HG02610 (cell line): ENCODE results near the gene PSMD5.
A peak's percentile ranks its signal among the peaks of the same experiment; 100 is the strongest.
"Not testable (repeated sequence)": the region's sequence is repeated elsewhere in the genome, so short reads cannot be mapped to it uniquely, and the experiment has no call there.

Source experiments
- ATAC-seq: cut with Tn5 transposase; IDR thresholded peaks from one replicate; pipeline ENCODE4 v1.9.1; 2021; ENCODE audit warnings: mild to moderate bottlenecking, moderate library complexity; ENCODE audit not compliant: unreplicated experiment

The PSMD5 gene

DNA sequence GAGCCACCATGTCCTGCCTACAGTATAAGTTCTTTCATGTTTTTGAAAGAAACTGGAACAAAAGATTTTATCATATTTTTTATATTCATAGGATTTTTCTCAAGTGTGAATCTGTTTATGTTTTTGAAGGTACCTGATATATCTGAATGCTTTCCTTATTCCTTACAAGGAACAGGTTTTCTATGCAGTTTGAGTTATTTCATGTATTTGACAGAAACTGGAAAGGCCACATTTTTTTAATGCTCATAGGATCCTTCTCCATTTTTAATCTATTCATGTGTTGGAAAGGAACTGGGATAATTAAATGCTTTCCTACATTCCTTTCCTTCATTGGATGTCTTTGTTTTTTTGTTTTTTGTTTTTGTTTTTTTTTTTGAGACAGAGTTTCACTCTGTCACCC, 33.8 kb downstream of the PSMD5 start:
- no peak for ATAC-seq

DNA sequence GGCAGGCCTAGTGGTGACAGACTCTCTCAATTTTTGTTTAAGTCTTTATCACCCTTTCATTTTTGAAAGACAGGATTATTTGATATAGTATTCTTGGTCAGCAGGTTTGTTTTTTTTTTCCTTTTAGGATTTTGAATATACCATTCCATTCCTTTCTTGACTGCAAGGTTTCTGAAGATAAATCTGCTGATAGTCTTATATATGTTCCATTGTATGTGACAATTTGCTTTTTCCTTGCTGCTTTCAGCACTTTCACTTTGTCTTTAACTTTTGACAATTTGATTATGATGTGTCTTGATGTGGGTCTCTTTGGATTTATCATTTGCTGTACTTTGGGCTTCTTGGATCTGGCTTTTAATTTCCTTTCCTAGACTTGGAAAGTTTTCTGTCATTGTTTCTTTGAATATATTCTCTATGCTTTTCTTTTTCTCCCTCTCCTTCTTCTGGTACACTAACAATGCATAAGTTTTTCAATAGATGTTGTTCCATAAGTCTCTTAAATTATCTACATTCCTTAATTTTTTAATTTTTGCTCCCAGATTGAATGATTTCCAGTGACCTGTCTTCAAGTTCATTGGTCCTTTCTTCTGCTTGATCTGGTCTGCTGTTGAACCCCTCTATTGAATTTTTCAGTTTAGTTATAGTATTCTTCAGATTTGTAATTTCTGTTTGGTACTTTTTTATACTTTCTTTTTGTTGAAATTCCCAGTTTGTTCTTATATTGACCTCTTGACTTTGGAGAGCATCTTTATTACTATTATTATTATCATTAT, 34.9 kb downstream of the PSMD5 start:
- no peak for ATAC-seq

DNA sequence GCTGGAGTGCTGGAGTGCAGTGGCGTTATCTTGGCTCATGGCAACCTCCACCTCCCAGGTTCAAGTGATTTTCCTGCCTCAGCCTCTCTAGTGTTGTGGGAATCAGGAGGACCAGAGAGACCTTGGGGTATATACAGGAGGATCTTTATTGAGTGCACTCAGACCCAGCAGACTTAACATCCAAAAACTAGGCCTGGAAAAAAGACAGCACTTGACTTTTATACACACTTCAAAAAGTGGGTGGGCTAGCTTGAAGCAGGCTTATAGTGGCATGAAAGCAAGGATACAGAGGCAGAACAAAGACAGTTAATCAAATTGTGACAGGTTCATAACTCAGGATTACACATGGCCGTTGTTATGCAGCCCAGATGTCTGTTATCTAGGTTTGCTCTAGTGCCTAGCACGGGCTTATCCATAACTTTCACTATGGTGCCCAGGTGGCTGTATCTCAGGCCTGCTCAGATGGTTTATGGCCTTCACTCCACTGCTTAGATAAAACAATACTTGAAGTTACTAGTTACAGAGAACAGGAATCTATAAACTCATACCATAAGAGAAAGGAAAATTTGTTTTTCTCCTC, 37.8 kb downstream of the PSMD5 start:
- not testable (repeated sequence) for ATAC-seq

- ATAC-seq: no peak
Observed at GRCh38 chr9:120801441-120801840, 41.3 kb downstream of the PSMD5 start.

GRCh38 chr9:120792898-120793765, 49.6 kb downstream of the PSMD5 start, which contains the start of gene FBXW2:
TSS of gene FBXW2 (minus strand) at chr9:120793416. CDS start at chr9:120788258, 5,158 bp downstream.
- peak; percentile 94 for ATAC-seq

- no peak for ATAC-seq
Observed at GRCh38 chr9:120791161-120791560, 51.6 kb downstream of the PSMD5 start.

DNA sequence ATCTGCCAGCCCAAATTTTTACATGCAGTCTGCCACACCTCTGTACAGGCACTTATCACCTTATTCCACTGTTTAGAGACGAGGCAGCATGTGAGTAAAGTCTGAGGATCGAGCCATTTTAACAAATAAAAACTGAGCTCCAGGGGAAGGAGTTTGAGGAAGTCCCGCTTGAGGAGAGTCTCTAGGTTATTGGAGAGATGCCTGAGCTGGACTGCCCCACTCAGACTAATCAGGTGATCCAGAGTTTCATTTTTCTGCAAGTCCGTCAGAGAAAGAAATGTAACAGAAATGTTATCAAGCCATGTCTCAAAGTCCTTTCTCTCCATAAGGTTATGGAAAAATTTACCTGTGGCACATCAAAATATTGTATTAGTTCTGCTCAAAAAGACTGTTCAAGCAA, 54.8 kb downstream of the PSMD5 start:
- no peak for ATAC-seq

DNA sequence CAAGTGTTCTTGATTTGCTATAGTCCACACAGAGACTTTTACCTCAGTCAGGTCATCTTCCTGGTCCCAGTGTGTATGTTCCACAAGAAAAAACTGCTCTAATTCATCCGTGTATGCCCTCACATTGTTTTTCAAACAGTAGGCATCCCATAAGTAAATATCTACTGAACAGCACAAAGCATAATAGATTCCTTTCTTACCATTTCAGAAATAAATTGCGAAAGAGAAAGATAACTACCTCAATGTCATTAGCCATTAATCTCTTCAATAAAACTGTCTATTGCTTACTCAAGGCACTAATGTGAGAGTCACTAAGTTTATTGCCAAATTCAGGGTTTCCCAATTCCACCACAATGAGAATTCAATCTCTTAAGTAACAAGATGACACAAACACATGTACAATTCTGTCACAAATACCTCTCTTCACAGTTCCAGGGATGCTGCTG, 59.1 kb downstream of the PSMD5 start:
- ATAC-seq: no peak

DNA sequence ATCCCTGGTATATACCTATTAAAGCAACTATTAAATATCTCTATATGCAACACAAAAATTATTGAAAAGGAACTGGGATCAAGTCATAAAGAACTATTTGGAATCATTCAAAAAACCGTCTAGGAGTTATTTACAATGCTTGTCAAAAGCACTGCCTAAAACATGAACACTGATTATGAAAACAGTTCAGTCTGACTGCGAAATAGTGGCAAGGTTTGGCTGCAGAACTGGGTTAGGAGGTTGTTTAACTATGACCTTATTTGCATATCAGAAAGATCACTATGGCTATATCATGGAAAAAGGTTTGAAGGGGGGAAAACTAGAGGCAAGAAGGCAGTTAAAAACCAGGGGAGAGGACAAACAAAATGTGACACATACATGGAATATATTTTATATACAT, 61.5 kb downstream of the PSMD5 start:
- ATAC-seq: no peak

- no peak for ATAC-seq
Observed at GRCh38 chr9:120780367-120780766, 62.4 kb downstream of the PSMD5 start.

GRCh38 chr9:120779227-120779626, 63.5 kb downstream of the PSMD5 start:
- ATAC-seq: no peak

DNA sequence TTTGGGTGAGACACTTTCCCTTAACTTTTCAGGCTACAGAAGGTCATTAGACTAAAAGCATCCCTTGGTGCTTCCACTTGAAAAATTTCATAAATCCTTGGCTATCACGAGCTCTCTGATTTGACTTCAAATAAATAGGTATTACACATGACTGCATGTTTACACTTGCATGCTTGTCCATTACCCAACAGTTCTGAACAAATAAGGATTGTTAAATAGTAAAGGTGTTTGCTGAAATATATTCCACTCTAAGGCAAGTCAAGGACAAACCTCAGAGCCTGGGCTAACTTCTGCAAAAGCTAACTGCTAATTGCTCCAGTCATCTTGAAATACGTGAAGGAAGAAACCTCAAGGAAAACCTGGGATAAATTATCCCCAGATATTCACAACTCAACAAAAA, 64.0 kb downstream of the PSMD5 start:
- no peak for ATAC-seq

DNA sequence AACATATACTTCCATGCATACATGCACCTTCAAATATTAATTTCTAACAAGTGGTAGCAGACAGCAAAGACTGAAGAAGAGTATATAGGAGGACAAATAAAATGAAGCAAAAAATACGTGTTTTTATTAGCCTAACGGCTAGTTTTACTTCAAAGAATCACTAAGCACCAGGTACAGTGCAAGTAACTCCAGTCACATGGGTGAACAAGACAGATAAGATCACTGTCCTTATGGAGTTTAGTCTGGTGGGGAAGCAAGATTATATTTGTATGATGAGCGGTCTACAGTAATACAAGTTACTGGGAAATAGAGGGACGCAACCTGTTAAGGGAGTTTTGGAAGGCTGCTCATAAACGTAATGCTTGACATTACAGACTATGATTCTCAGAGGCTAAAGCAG, 65.5 kb downstream of the PSMD5 start:
- no peak for ATAC-seq

DNA sequence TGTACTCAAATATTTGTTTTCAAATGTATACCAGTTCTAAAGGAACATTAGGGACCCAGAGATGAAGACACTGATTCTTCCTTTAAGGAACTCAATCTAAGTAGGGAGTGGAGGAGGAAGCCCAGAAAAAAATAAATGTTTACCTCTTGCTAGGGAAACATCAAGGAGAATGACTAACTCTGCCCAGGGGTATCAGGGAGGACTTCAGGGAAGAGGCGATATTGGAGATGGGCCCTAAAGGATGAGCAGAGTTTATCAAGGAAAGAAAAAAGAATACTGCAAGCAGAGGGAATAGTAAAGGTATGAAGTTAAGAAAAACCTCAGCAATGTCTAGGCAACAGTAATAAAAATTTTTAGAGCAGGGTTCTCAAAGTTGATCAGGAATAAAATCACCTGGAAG, 65.9 kb downstream of the PSMD5 start:
- no peak for ATAC-seq

DNA sequence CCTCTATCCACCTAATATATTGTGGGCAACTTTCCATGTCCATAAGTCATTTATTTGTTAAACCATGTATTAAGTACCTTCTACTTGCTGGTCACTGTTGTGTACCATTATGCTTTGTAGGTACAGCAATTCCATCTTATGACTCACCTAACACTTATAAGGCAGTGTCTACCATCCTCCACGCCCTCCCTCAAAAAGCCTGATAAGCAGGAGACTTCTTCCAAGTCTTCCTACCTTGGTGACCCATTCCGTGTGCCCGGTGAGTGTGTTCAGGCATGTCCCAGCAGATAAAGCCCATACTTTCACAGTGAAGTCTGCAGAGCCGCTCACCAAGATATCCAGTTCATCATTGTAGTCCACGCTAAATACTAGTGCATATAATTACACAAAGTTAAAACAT, 66.9 kb downstream of the PSMD5 start:
- ATAC-seq: no peak

- no peak for ATAC-seq
Observed at GRCh38 chr9:120774719-120775118, 68.0 kb downstream of the PSMD5 start.

- no peak for ATAC-seq
Observed at GRCh38 chr9:120773256-120773655, 69.5 kb downstream of the PSMD5 start.

- ATAC-seq: no peak
Observed at GRCh38 chr9:120770931-120771330, 71.8 kb downstream of the PSMD5 start.

GRCh38 chr9:120768886-120769285, 73.8 kb downstream of the PSMD5 start:
- no peak for ATAC-seq

- no peak for ATAC-seq
Observed at GRCh38 chr9:120768247-120768646, 74.5 kb downstream of the PSMD5 start.

GRCh38 chr9:120767451-120767850, 75.3 kb downstream of the PSMD5 start:
- ATAC-seq: no peak
